ENCODE measurements around the gene PRR15L.

DNA sequence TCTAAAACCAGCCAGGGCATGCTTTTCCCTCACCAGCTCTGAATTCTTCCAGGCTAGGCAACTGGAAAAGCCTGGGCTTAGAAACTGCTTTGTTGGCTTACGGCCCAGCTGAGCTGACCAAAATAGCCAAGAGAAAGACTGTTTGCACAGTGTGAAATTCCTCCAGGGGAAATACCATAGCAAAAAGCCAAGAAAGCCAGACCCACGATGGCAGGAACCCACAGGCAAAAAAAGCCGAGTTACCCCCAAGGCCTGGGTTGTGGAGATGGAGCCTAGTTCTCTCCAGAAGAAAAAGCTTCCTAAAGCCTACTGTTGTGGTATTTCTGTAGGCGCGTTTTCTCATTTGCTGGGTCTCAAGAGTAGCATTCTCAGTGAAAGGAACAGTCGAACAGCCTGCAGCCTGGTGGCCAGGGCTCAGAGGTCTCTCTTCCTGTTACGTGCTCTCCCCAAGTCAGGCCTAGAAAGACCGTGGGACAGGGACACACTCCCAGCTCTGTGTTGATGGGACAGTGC is 52.4 kb downstream of the PRR15L start:
- TF ChIP-seq CTCF (conservative IDR thresholded peaks at IDR 0.05 in 1 of 2, IDR thresholded peaks at IDR 0.05 in 1 of 2; ENCODE audit: extremely low read depth in 1 of 2, insufficient read depth in 1 of 2, low read depth in 1 of 2, low read length in 2 of 2) (no peak), EZH2 (IDR thresholded peaks at IDR 0.05; ENCODE audit: borderline replicate concordance, low read length) (no peak)

All from mammary epithelial cell (primary cell).